PC-9 (cell line): ENCODE results near the gene CLDN7.

Source experiments
- EZH2 ChIP-seq: fragments of 200-600 bp; sonication (generic); IDR thresholded peaks from 2 replicates; pipeline ENCODE4 v1.8.0; 2017; ENCODE audit warnings: antibody characterized with exemption, low read depth
- TF ChIP-seq, protein P1 (sequence below): fragments of 200-600 bp; sonication (generic); conservative IDR thresholded peaks from 2 replicates; pipeline ENCODE4 v1.6.1; 2017; ENCODE audit warnings: mixed run types, antibody characterized with exemption, mild to moderate bottlenecking, moderate library complexity

GRCh38 chr17:7261379-7262191 is 693 bp downstream of the CLDN7 start:
- TF ChIP-seq, protein P1, sequence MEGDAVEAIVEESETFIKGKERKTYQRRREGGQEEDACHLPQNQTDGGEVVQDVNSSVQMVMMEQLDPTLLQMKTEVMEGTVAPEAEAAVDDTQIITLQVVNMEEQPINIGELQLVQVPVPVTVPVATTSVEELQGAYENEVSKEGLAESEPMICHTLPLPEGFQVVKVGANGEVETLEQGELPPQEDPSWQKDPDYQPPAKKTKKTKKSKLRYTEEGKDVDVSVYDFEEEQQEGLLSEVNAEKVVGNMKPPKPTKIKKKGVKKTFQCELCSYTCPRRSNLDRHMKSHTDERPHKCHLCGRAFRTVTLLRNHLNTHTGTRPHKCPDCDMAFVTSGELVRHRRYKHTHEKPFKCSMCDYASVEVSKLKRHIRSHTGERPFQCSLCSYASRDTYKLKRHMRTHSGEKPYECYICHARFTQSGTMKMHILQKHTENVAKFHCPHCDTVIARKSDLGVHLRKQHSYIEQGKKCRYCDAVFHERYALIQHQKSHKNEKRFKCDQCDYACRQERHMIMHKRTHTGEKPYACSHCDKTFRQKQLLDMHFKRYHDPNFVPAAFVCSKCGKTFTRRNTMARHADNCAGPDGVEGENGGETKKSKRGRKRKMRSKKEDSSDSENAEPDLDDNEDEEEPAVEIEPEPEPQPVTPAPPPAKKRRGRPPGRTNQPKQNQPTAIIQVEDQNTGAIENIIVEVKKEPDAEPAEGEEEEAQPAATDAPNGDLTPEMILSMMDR = no peak; the same call in 1 of the 2 replicates
- no peak for TF ChIP-seq EZH2
